AG20443 (cell line): ENCODE measurements around the gene TLX2.
"Not testable (repeated sequence)": the region's sequence is repeated elsewhere in the genome, so short reads cannot be mapped to it uniquely, and the experiment has no call there.

Source experiments
- DNase-seq: peaks from one replicate; pipeline ENCODE4 v3.0.0; 2012; ENCODE audit warnings: low spot score, mixed read lengths

The TLX2 gene

GRCh38 chr2:74554820-74555531, 40.7 kb downstream of the TLX2 start:
- DNase-seq: peak; percentile 51

GRCh38 chr2:74555610-74556103, 41.4 kb downstream of the TLX2 start:
- DNase-seq: no peak

- DNase-seq: no peak
Measured at GRCh38 chr2:74556159-74556558, 41.9 kb downstream of the TLX2 start.

- DNase-seq: no peak
Measured at GRCh38 chr2:74556831-74557370, 42.7 kb downstream of the TLX2 start.

- DNase-seq: no peak
Measured at GRCh38 chr2:74558284-74559230, 44.3 kb downstream of the TLX2 start.

DNA sequence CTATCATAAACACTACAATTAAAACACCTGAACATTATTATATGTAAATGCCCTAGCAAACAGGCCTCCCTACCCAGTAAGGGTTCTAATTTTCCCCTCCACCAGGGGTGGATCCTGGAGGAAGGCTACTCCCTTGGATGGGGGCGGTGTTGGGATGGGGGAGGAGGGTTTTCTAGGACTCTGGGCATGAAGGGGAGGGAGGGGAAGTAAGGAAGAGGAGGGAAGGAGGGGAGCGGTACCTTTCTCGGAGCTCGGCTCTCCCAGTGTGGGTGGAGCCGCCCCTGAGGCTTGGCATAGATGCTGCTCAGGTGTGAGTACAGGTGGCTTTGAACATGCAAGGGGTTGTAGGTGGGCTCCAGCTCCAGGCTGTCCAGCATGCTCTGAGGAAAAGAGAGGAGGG, 45.7 kb downstream of the TLX2 start:
- DNase-seq: no peak

DNA sequence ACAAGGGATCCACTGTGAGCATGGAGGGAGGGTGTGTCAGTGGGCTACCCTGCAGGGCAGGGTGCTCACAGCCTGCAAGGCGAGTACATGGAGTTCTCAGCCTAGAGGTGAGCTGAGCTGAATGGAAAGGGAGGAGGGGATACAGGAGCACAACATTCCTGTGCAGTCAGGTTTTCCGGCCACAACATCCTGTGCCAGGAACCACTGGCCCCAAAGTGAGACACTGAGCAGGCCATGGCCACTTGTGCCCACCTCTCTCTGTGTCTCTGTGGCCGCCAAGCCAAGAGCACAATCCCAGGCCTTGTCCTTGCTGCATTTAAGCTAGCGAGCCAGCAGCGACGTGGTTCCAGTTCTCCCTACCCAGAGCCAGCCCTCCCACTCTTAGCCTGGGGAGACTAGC, 46.3 kb downstream of the TLX2 start:
- DNase-seq: no peak

DNA sequence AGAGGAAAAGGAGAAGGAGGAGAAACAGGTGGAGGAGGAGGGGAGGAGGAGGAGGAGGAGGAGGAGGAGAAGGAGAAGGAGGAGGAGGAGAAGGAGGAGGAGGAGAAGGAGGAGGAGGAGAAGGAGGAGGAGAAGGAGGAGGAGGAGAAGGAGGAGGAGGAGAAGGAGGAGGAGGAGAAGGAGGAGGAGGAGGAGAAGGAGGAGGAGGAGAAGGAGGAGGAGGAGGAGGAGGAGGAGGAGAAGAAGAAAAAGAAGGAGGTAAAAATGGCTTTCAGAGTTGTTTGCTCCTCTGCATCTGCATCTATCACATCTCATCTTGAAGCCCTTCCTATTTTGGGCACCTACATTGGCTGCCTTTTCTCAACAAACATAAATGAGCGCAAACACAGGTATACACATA, 46.8 kb downstream of the TLX2 start:
- not testable (repeated sequence) for DNase-seq

- DNase-seq: no peak
Measured at GRCh38 chr2:74562126-74562775, 48.0 kb downstream of the TLX2 start.

DNA sequence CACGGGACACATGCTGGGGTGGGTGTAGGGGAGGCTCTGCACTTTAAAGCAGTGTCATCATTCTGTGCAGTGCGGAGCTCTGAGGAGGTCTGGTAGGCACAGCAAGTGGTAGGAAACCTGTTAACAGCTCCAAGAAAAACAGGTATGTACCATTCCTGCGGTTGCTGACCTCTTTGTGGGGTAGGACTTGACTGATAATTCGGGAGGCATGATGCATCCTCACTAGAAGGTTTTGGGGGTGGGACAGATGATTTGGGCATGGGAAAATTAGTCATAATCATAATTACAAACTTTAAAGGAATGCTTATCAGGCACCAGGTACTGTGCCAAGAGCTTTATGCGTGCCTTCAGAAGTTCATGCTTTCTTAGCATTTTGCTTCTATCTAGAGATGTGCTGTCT, 50.0 kb downstream of the TLX2 start:
- DNase-seq: no peak

- no peak for DNase-seq
Measured at GRCh38 chr2:74566076-74566753, 52.0 kb downstream of the TLX2 start.

DNA sequence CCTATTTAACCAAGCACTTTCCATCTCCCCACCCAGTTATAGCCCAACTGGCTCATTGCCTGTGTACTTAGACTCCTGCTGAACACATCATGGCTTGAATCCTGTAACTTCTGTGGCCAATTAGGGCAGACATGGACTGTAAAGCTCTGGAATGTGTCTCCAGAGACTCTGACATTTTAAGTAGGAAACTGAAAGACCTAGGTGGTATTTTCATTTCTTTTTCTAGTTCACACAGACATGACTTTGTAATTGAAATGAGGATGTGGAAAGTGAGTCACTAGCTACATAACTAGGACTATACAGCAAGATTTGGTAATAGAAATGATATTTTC, 52.5 kb downstream of the TLX2 start:
- peak; percentile 77 for DNase-seq
